GM12878 (cell line): Measurements from ENCODE around the gene FNDC3B. TPM values are rescaled to one million over a fixed set of nuclear protein-coding genes. Genes with fewer than 3 reads are reported as not detected.
A peak's percentile ranks its signal among the peaks of the same experiment; 100 is the strongest.

Source experiments
- ATAC-seq: fragments of 200-7000 bp; cut with Tn5 transposase; 3 replicates; pipeline ENCODE4 v1.9.1; 2020; ENCODE audit warnings: mild to moderate bottlenecking, moderate library complexity
- BruUV-seq: library from RNA; stranded (reverse); fragments of 400-500 nt; replicated peaks from 2 replicates; lab custom pipeline; 2021; lab: Mats Ljungman, UMichigan
- CTCF ChIA-PET: fragments of 300-600 bp; sonication (Branson Sonifier 250); formaldehyde crosslinking; extraction: SDS; loops from one replicate; lab custom pipeline; 2021; ENCODE audit warnings: inconsistent platforms; lab: Yijun Ruan, JAX
- POLR2A ChIA-PET: fragments of 350-600 bp; formaldehyde crosslinking; extraction: SDS; loops from one replicate; lab custom pipeline; 2021; ENCODE audit warnings: inconsistent platforms; lab: Charles Lee
- RAD21 ChIA-PET: fragments of 300-600 bp; sonication (Branson Sonifier 250); formaldehyde crosslinking; loops from one replicate; lab custom pipeline; 2023; ENCODE audit warnings: antibody characterized with exemption; ENCODE audit not compliant: unreplicated experiment; lab: Charles Lee
- SMC1A ChIA-PET: fragments of 300-600 bp; sonication (Branson Sonifier 250); formaldehyde crosslinking; loops from one replicate; lab custom pipeline; 2023; ENCODE audit not compliant: unreplicated experiment, uncharacterized antibody; lab: Charles Lee
- DNase-seq: peaks from one replicate; pipeline ENCODE4 v3.0.0-alpha.2; 2011; ENCODE audit warnings: low read depth, low spot score
- FAIRE-seq: peaks from 3 replicates; lab custom pipeline; 2011; peaks lifted over from hg19 to GRCh38; lab: Jason Lieb, UNC
- H2AFZ ChIP-seq: 2 replicates; pipeline ENCODE4 v1.6.0; 2011; ENCODE audit warnings: low read depth, low read length, control low read depth; ENCODE audit not compliant: control insufficient read depth
- H3K27ac ChIP-seq: 2 replicates; pipeline ENCODE4 v1.5.1; 2011; ENCODE audit warnings: control low read depth; ENCODE audit not compliant: control insufficient read depth, insufficient read depth
- H3K27me3 ChIP-seq, 2 experiments: replicated peaks in 1 of 2; 2 replicates each; pipeline versions ENCODE4 v1.6.0 to v1.6.1; 2011; ENCODE audit warnings: low read length in 1 of 2; ENCODE audit not compliant: control insufficient read depth in 2 of 2, insufficient read depth in 2 of 2
- H3K36me3 ChIP-seq, 2 experiments: 2 replicates each; pipeline ENCODE4 v1.5.1; 2011; ENCODE audit warnings: low read length in 1 of 2; ENCODE audit not compliant: control insufficient read depth in 2 of 2, insufficient read depth in 2 of 2
- H3K4me1 ChIP-seq: 2 replicates; pipeline ENCODE4 v1.6.1; 2011; ENCODE audit warnings: mild to moderate bottlenecking, low read length, moderate library complexity, mixed read lengths; ENCODE audit not compliant: control insufficient read depth, insufficient read depth
- H3K4me2 ChIP-seq: 2 replicates; pipeline ENCODE4 v1.6.0; 2011; ENCODE audit warnings: control low read depth; ENCODE audit not compliant: control insufficient read depth, insufficient read depth
- H3K4me3 ChIP-seq: fragments of 200-600 bp; sonication (generic); 2 replicates; pipeline ENCODE4 v1.5.1; 2016
- H3K79me2 ChIP-seq: 2 replicates; pipeline ENCODE4 v1.6.0; 2011; ENCODE audit warnings: low read length; ENCODE audit not compliant: control insufficient read depth, insufficient read depth
- H3K9ac ChIP-seq: 2 replicates; pipeline ENCODE4 v1.8.0; 2011; ENCODE audit warnings: low read length, control low read depth, mixed read lengths; ENCODE audit not compliant: control insufficient read depth, insufficient read depth
- H3K9me3 ChIP-seq: replicated peaks from 3 replicates; pipeline ENCODE4 v1.5.1; 2011; ENCODE audit warnings: mild to moderate bottlenecking, low read length; ENCODE audit not compliant: control insufficient read depth, insufficient read depth
- H4K20me1 ChIP-seq: 2 replicates; pipeline ENCODE4 v1.6.0; 2011; ENCODE audit not compliant: control insufficient read depth, insufficient read depth
- BACH1 ChIP-seq: fragments of 450-650 bp; IDR thresholded peaks from 2 replicates; pipeline ENCODE4 v1.6.1; 2017; ENCODE audit warnings: mild to moderate bottlenecking, borderline replicate concordance
- CBX3 ChIP-seq: fragments of 200-600 bp; sonication (generic); IDR thresholded peaks from 2 replicates; pipeline ENCODE4 v1.6.1; 2016; ENCODE audit warnings: low read depth, borderline replicate concordance
- FOXM1 ChIP-seq: IDR thresholded peaks from 2 replicates; pipeline ENCODE4 v1.6.1; 2012; ENCODE audit warnings: low read depth, mild to moderate bottlenecking, inconsistent platforms, low read length, moderate library complexity
- MEF2A ChIP-seq: IDR thresholded peaks from 2 replicates; pipeline ENCODE4 v1.6.1; 2011; ENCODE audit warnings: low read depth, mild to moderate bottlenecking, low read length, moderate library complexity; ENCODE audit not compliant: insufficient read depth
- POLR2AphosphoS2 ChIP-seq: IDR thresholded peaks from 2 replicates; pipeline ENCODE4 v1.6.1; 2011; ENCODE audit warnings: low read depth, mild to moderate bottlenecking, low read length, improper control_type of control experiment, moderate library complexity
- RAD51 ChIP-seq: fragments of 450-650 bp; IDR thresholded peaks from 2 replicates; pipeline ENCODE4 v1.6.1; 2016; ENCODE audit warnings: moderate library complexity, mild to moderate bottlenecking, inconsistent platforms
- SUZ12 ChIP-seq: fragments of 200-600 bp; sonication (generic); IDR thresholded peaks from one replicate; pipeline ENCODE4 v1.6.1; 2018; ENCODE audit warnings: antibody characterized with exemption, mild to moderate bottlenecking; ENCODE audit not compliant: unreplicated experiment
- TAF1 ChIP-seq: IDR thresholded peaks from 2 replicates; pipeline ENCODE4 v1.6.1; 2011; ENCODE audit warnings: mild to moderate bottlenecking, low read depth, low read length, borderline replicate concordance
- TCF3 ChIP-seq: IDR thresholded peaks from 2 replicates; pipeline ENCODE4 v1.6.1; 2012; ENCODE audit warnings: low read depth, mild to moderate bottlenecking, low read length, borderline replicate concordance; ENCODE audit not compliant: insufficient read depth
- ZNF207 ChIP-seq: fragments of 450-650 bp; IDR thresholded peaks from 2 replicates; pipeline ENCODE4 v1.6.1; 2014; ENCODE audit warnings: antibody characterized with exemption, mild to moderate bottlenecking, borderline replicate concordance
- ZZZ3 ChIP-seq: IDR thresholded peaks from 2 replicates; pipeline ENCODE4 v1.6.1; 2011; ENCODE audit warnings: low read depth; ENCODE audit not compliant: control insufficient read depth, insufficient read length
- WGBS: methylation state at CpG from one replicate; pipeline ENCODE4 v1.1.6; 2016; ENCODE audit warnings: low lambda C conversion rate; ENCODE audit not compliant: insufficient replicate concordance, insufficient coverage; ENCODE audit errors: missing lambda C conversion rate; 5-methylcytosine and 5-hydroxymethylcytosine counted together
- in situ Hi-C: fragments of 300-500 bp; cut with MboI; formaldehyde crosslinking; loops from 9 replicates; pipeline ENCODE4 v1.14.3; 2018; ENCODE audit warnings: mixed read lengths
- intact Hi-C: fragments of 100-400 bp; cut with micrococcal nuclease; formaldehyde crosslinking; loops from one replicate; pipeline ENCODE4 v1.14.2; 2022; ENCODE audit not compliant: unreplicated experiment
- polyA plus RNA-seq, 11 experiments: library from polyadenylated mRNA; depleted of rRNA in 4 of 11; unstranded in 6 of 11; stranded (reverse) in 5 of 11; fragments of >200 nt; fragmentation: Nextera tagmentation in 4 of 11; fragmentation: Illumina TruSeq in 1 of 11; extraction: Ambion mirVana in 4 of 11; extraction: Trizol in 1 of 11; gene quantifications; 1 replicate in 1 of 11; 2 replicates in 10 of 11; pipeline versions ENCODE4 v1.2.1 to v1.2.3, GENCODE V29; 2011 to 2016; ENCODE audit warnings: inconsistent platforms in 2 of 11, missing spikeins in 2 of 11, low read depth in 1 of 11
- total RNA-seq, 4 experiments: library from RNA; depleted of rRNA in 3 of 4; stranded (reverse); fragments of >200 nt in 3 of 4; fragmentation: Illumina TruSeq in 1 of 4; extraction: Trizol in 1 of 4; gene quantifications; 2 replicates each; pipeline versions ENCODE4 v1.2.1 to v1.2.3, GENCODE V29; 2013 to 2021
- TF ChIP-seq, protein P1 (sequence below): IDR thresholded peaks from 2 replicates; pipeline ENCODE4 v1.6.1; 2011; ENCODE audit warnings: borderline replicate concordance, low read depth, mild to moderate bottlenecking, moderate library complexity, mixed read lengths, low read length; ENCODE audit not compliant: insufficient read depth; ENCODE audit errors: extremely low read length

The FNDC3B gene
- total and polyA plus RNA-seq, 10 of the 15 experiments (the other 5 are each of a cell fraction or from before 2014, with no cell fraction given) = 7.9 to 35.0 (median 18.5) TPM

GRCh38 chr3:172316758-172317157 lies 277.4 kb downstream of the FNDC3B start (continued):
- TF ChIP-seq MEF2A (no peak), ZNF207 (no peak), FOXM1 (no peak), CBX3 (no peak)

DNA sequence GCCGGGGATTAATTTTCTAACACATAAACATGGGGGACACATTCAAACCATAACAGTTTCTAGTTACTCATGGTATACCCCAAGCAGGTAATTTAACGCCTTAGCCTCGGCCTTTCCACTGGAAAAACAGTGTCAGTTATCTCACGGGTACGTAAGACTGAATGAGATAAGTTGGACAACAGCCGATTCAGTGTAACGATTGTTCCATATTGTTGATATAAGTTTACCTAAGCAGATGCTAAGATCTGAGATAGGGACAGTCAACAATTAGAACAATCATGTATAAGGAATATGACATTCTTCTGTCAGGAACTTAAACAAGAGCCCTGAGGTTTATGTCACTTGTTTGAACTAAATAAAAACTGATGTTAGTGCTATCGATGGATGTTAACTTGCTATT lies 278.1 kb downstream of the FNDC3B start:
- ChIA-PET POLR2A (interaction anchor here (1.1 kb wide), 1 partner anchor 278 kb away, joined by 3 read pairs; the partner anchor contains the start of gene FNDC3B), RAD21 (interaction anchor here (1.0 to 1.7 kb wide), 5 partner anchors 15 to 703 kb away, joined by 3 to 7 read pairs (median 4); no protein-coding TSS in a partner anchor), CTCF (interaction anchor here (1.1 to 2.3 kb wide), 2 partner anchors 15 to 18 kb away, joined by 3 to 27 read pairs; no protein-coding TSS in a partner anchor), SMC1A (interaction anchor here (0.6 to 1.8 kb wide), 7 partner anchors 15 to 588 kb away, joined by 3 to 9 read pairs (median 3); no protein-coding TSS in a partner anchor)
- H3K4me3 ChIP-seq = no peak overlapping the region
- no peak overlapping the region for H3K4me2 ChIP-seq
- H3K27ac ChIP-seq = peak overlapping the region; percentile 48; the same call in 1 of the 2 replicates
- no TSS peak for BruUV-seq
- DNase-seq = no peak
- peaks cover 5 to 18% of the 10 kb centered on the region in 2 experiments for H3K36me3 ChIP-seq
- no peak for FAIRE-seq
- no peaks in the 10 kb centered on the region for H3K9me3 ChIP-seq
- TF ChIP-seq RAD51 (no peak), ZZZ3 (no peak), SUZ12 (no peak), TCF3 (no peak), TAF1 (no peak), POLR2AphosphoS2 (no peak), BACH1 (no peak)
- TF ChIP-seq, protein P1, sequence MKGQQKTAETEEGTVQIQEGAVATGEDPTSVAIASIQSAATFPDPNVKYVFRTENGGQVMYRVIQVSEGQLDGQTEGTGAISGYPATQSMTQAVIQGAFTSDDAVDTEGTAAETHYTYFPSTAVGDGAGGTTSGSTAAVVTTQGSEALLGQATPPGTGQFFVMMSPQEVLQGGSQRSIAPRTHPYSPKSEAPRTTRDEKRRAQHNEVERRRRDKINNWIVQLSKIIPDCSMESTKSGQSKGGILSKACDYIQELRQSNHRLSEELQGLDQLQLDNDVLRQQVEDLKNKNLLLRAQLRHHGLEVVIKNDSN = no peak
- H4K20me1 ChIP-seq = no peaks in the 10 kb centered on the region
- no peak for ATAC-seq
- no peaks in the 10 kb centered on the region for H3K79me2 ChIP-seq
- H3K4me1 ChIP-seq = peaks cover 10% of the 10 kb centered on the region
- WGBS = over 99% methylated on average over 8 of the region's 8 CpGs
- no peaks in the 10 kb centered on the region for H3K27me3 ChIP-seq
- intact Hi-C loops = loop anchor here (5.0 kb wide), 2 partner anchors 135 to 280 kb away; partner anchors contain the start of gene FNDC3B
- H2AFZ ChIP-seq = no peak overlapping the region
- no peak overlapping the region for H3K9ac ChIP-seq
- in situ Hi-C loops = no loop called here
